ENCODE data around the gene MACROD2.

GRCh38 chr20:16097788-16098187 is 2102.5 kb downstream of the MACROD2 start:
- TF ChIP-seq CTCF (IDR thresholded peaks at IDR 0.05) (no peak), POLR2A (IDR thresholded peaks at IDR 0.05) (no peak)
